ENCODE data around the gene GSX1.

The GSX1 gene

GRCh38 chr13:27782151-27782550 is 10.1 kb upstream of the GSX1 start:
- H3K36me3 ChIP-seq (ENCODE audit: insufficient read depth, low read depth, low read length) = no peaks in the 10 kb centered on the region
- no peaks in the 10 kb centered on the region; the same call in 1 of the 2 replicates for H3K4me1 ChIP-seq (ENCODE audit: insufficient read depth, low read length)
- H3K27ac ChIP-seq (ENCODE audit: low read length) = no peak overlapping the region
- H3K27me3 ChIP-seq (ENCODE audit: insufficient read depth, low read length) = peaks cover 88% of the 10 kb centered on the region
- no peaks in the 10 kb centered on the region for H3K9me3 ChIP-seq (ENCODE audit: insufficient read depth, low read depth, low read length)
- no peak overlapping the region for H3K4me3 ChIP-seq (ENCODE audit: low read length)
- no peak overlapping the region for H3K9ac ChIP-seq (ENCODE audit: low read depth, low read length)

- Histone ChIP-seq H3K27me3 (ENCODE audit: insufficient read depth, low read length) (peaks cover 88% of the 10 kb centered on the region), H3K9ac (ENCODE audit: low read depth, low read length) (no peak overlapping the region), H3K4me3 (ENCODE audit: low read length) (no peak overlapping the region), H3K27ac (ENCODE audit: low read length) (no peak overlapping the region), H3K4me1 (ENCODE audit: insufficient read depth, low read length) (no peaks in the 10 kb centered on the region; the same call in 1 of the 2 replicates), H3K9me3 (ENCODE audit: insufficient read depth, low read depth, low read length) (no peaks in the 10 kb centered on the region), H3K36me3 (ENCODE audit: insufficient read depth, low read depth, low read length) (no peaks in the 10 kb centered on the region)
Observed at GRCh38 chr13:27783111-27783510, 9.2 kb upstream of the GSX1 start.

- Histone ChIP-seq H3K27ac (ENCODE audit: low read length) (no peak overlapping the region), H3K9me3 (ENCODE audit: insufficient read depth, low read depth, low read length) (peaks cover 3% of the 10 kb centered on the region; the same call in 1 of the 2 replicates), H3K36me3 (ENCODE audit: insufficient read depth, low read depth, low read length) (no peaks in the 10 kb centered on the region), H3K4me1 (ENCODE audit: insufficient read depth, low read length) (peaks cover 11% of the 10 kb centered on the region; the same call in 1 of the 2 replicates), H3K9ac (ENCODE audit: low read depth, low read length) (no peak overlapping the region), H3K27me3 (ENCODE audit: insufficient read depth, low read length) (peaks cover 98% of the 10 kb centered on the region), H3K4me3 (ENCODE audit: low read length) (no peak overlapping the region)
Observed at GRCh38 chr13:27788271-27788670, 4.0 kb upstream of the GSX1 start.

- Histone ChIP-seq H3K27ac (ENCODE audit: low read length) (no peak overlapping the region), H3K4me3 (ENCODE audit: low read length) (peak overlapping the region; percentile 40), H3K27me3 (ENCODE audit: insufficient read depth, low read length) (peaks cover 98% of the 10 kb centered on the region), H3K36me3 (ENCODE audit: insufficient read depth, low read depth, low read length) (no peaks in the 10 kb centered on the region), H3K9me3 (ENCODE audit: insufficient read depth, low read depth, low read length) (peaks cover 3% of the 10 kb centered on the region; the same call in 1 of the 2 replicates), H3K4me1 (ENCODE audit: insufficient read depth, low read length) (peaks cover 11% of the 10 kb centered on the region; the same call in 1 of the 2 replicates), H3K9ac (ENCODE audit: low read depth, low read length) (no peak overlapping the region)
Observed at GRCh38 chr13:27789153-27789494, 3.2 kb upstream of the GSX1 start.

GRCh38 chr13:27789495-27790303 is 2.6 kb upstream of the GSX1 start:
- H3K9me3 ChIP-seq (ENCODE audit: insufficient read depth, low read depth, low read length) = peaks cover 3% of the 10 kb centered on the region; the same call in 1 of the 2 replicates
- H3K36me3 ChIP-seq (ENCODE audit: insufficient read depth, low read depth, low read length) = no peaks in the 10 kb centered on the region
- H3K4me3 ChIP-seq (ENCODE audit: low read length) = peak overlapping the region; percentile 46
- peaks cover 98% of the 10 kb centered on the region for H3K27me3 ChIP-seq (ENCODE audit: insufficient read depth, low read length)
- peaks cover 11% of the 10 kb centered on the region; the same call in 1 of the 2 replicates for H3K4me1 ChIP-seq (ENCODE audit: insufficient read depth, low read length)
- H3K27ac ChIP-seq (ENCODE audit: low read length) = no peak overlapping the region
- no peak overlapping the region for H3K9ac ChIP-seq (ENCODE audit: low read depth, low read length)

- Histone ChIP-seq H3K4me3 (ENCODE audit: low read length) (peak overlapping the region; percentile 8; the same call in 1 of the 2 replicates), H3K27ac (ENCODE audit: low read length) (no peak overlapping the region), H3K9me3 (ENCODE audit: insufficient read depth, low read depth, low read length) (peaks cover 3% of the 10 kb centered on the region; the same call in 1 of the 2 replicates), H3K36me3 (ENCODE audit: insufficient read depth, low read depth, low read length) (no peaks in the 10 kb centered on the region), H3K4me1 (ENCODE audit: insufficient read depth, low read length) (peaks cover 14% of the 10 kb centered on the region; the same call in 1 of the 2 replicates), H3K9ac (ENCODE audit: low read depth, low read length) (no peak overlapping the region), H3K27me3 (ENCODE audit: insufficient read depth, low read length) (peaks cover 98% of the 10 kb centered on the region)
Observed at GRCh38 chr13:27790523-27790922, 1.8 kb upstream of the GSX1 start.

GRCh38 chr13:27791146-27791900 is 960 bp upstream of the GSX1 start:
- H3K4me3 ChIP-seq (ENCODE audit: low read length) = peak overlapping the region; percentile 9; the same call in 1 of the 2 replicates
- no peak overlapping the region for H3K27ac ChIP-seq (ENCODE audit: low read length)
- H3K36me3 ChIP-seq (ENCODE audit: insufficient read depth, low read depth, low read length) = no peaks in the 10 kb centered on the region
- peaks cover 100% of the 10 kb centered on the region for H3K27me3 ChIP-seq (ENCODE audit: insufficient read depth, low read length)
- no peak overlapping the region for H3K9ac ChIP-seq (ENCODE audit: low read depth, low read length)
- peaks cover 3% of the 10 kb centered on the region; the same call in 1 of the 2 replicates for H3K9me3 ChIP-seq (ENCODE audit: insufficient read depth, low read depth, low read length)
- peaks cover 14% of the 10 kb centered on the region; the same call in 1 of the 2 replicates for H3K4me1 ChIP-seq (ENCODE audit: insufficient read depth, low read length)

GRCh38 chr13:27791901-27792392 is 336 bp upstream of the GSX1 start:
- Histone ChIP-seq H3K9ac (ENCODE audit: low read depth, low read length) (no peak overlapping the region), H3K4me3 (ENCODE audit: low read length) (no peak overlapping the region), H3K27me3 (ENCODE audit: insufficient read depth, low read length) (peaks cover 100% of the 10 kb centered on the region), H3K4me1 (ENCODE audit: insufficient read depth, low read length) (peaks cover 14% of the 10 kb centered on the region; the same call in 1 of the 2 replicates), H3K27ac (ENCODE audit: low read length) (no peak overlapping the region), H3K9me3 (ENCODE audit: insufficient read depth, low read depth, low read length) (peaks cover 3% of the 10 kb centered on the region; the same call in 1 of the 2 replicates), H3K36me3 (ENCODE audit: insufficient read depth, low read depth, low read length) (no peaks in the 10 kb centered on the region)

GRCh38 chr13:27793507-27794367 is 1.5 kb downstream of the GSX1 start:
- Histone ChIP-seq H3K9ac (ENCODE audit: low read depth, low read length) (no peak overlapping the region), H3K27ac (ENCODE audit: low read length) (no peak overlapping the region), H3K9me3 (ENCODE audit: insufficient read depth, low read depth, low read length) (peaks cover 3% of the 10 kb centered on the region; the same call in 1 of the 2 replicates), H3K4me1 (ENCODE audit: insufficient read depth, low read length) (peaks cover 16% of the 10 kb centered on the region; the same call in 1 of the 2 replicates), H3K4me3 (ENCODE audit: low read length) (no peak overlapping the region), H3K27me3 (ENCODE audit: insufficient read depth, low read length) (peaks cover 100% of the 10 kb centered on the region), H3K36me3 (ENCODE audit: insufficient read depth, low read depth, low read length) (no peaks in the 10 kb centered on the region)

GRCh38 chr13:27794368-27794691 is 2.0 kb downstream of the GSX1 start:
- H3K4me3 ChIP-seq (ENCODE audit: low read length) = no peak overlapping the region
- no peaks in the 10 kb centered on the region; the same call in 1 of the 2 replicates for H3K9me3 ChIP-seq (ENCODE audit: insufficient read depth, low read depth, low read length)
- H3K27ac ChIP-seq (ENCODE audit: low read length) = no peak overlapping the region
- H3K9ac ChIP-seq (ENCODE audit: low read depth, low read length) = no peak overlapping the region
- H3K4me1 ChIP-seq (ENCODE audit: insufficient read depth, low read length) = peaks cover 16% of the 10 kb centered on the region; the same call in 1 of the 2 replicates
- H3K36me3 ChIP-seq (ENCODE audit: insufficient read depth, low read depth, low read length) = no peaks in the 10 kb centered on the region
- peaks cover 100% of the 10 kb centered on the region for H3K27me3 ChIP-seq (ENCODE audit: insufficient read depth, low read length)
